HG03432 (cell line): Measurements from ENCODE around the gene CDH13.
"Not testable (repeated sequence)": the region's sequence is repeated elsewhere in the genome, so short reads cannot be mapped to it uniquely, and the experiment has no call there.

Source experiments
- ATAC-seq: cut with Tn5 transposase; IDR thresholded peaks from one replicate; pipeline ENCODE4 v1.9.1; 2021; ENCODE audit warnings: mild to moderate bottlenecking, moderate library complexity; ENCODE audit not compliant: unreplicated experiment

The CDH13 gene

GRCh38 chr16:82933933-82934332, 307.2 kb downstream of the CDH13 start:
- not testable (repeated sequence) for ATAC-seq

GRCh38 chr16:82935766-82936165, 309.0 kb downstream of the CDH13 start:
- no peak for ATAC-seq

GRCh38 chr16:82936941-82937551, 310.3 kb downstream of the CDH13 start:
- ATAC-seq, result no peak

GRCh38 chr16:82937926-82938520, 311.3 kb downstream of the CDH13 start:
- no peak for ATAC-seq

- ATAC-seq, result no peak
Observed at GRCh38 chr16:82943371-82943770, 316.6 kb downstream of the CDH13 start.

GRCh38 chr16:82945420-82946101, 318.8 kb downstream of the CDH13 start:
- no peak for ATAC-seq

GRCh38 chr16:82947698-82948097, 320.9 kb downstream of the CDH13 start:
- ATAC-seq, result no peak

- no peak for ATAC-seq
Observed at GRCh38 chr16:82949016-82949415, 322.2 kb downstream of the CDH13 start.

GRCh38 chr16:82953517-82953916, 326.7 kb downstream of the CDH13 start:
- no peak for ATAC-seq

GRCh38 chr16:82954224-82954929, 327.6 kb downstream of the CDH13 start:
- ATAC-seq, result no peak

- no peak for ATAC-seq
Observed at GRCh38 chr16:82955741-82956348, 329.1 kb downstream of the CDH13 start.

- ATAC-seq, result no peak
Observed at GRCh38 chr16:82957212-82957611, 330.4 kb downstream of the CDH13 start.

- ATAC-seq, result no peak
Observed at GRCh38 chr16:82960918-82961317, 334.1 kb downstream of the CDH13 start.

GRCh38 chr16:82963653-82964052, 336.9 kb downstream of the CDH13 start:
- ATAC-seq, result no peak

GRCh38 chr16:82965808-82966207, 339.0 kb downstream of the CDH13 start:
- no peak for ATAC-seq

GRCh38 chr16:82967424-82967823, 340.7 kb downstream of the CDH13 start:
- no peak for ATAC-seq

GRCh38 chr16:82971126-82971525, 344.4 kb downstream of the CDH13 start:
- ATAC-seq, result no peak

- no peak for ATAC-seq
Observed at GRCh38 chr16:82972331-82972919, 345.7 kb downstream of the CDH13 start.

GRCh38 chr16:82979406-82980111, 352.8 kb downstream of the CDH13 start:
- ATAC-seq, result no peak

GRCh38 chr16:82980810-82981209, 354.0 kb downstream of the CDH13 start:
- no peak for ATAC-seq
